Measurements from ENCODE around the gene FAM177A1.
"Not testable (repeated sequence)": the region's sequence is repeated elsewhere in the genome, so short reads cannot be mapped to it uniquely, and the experiment has no call there.

The FAM177A1 gene

DNA sequence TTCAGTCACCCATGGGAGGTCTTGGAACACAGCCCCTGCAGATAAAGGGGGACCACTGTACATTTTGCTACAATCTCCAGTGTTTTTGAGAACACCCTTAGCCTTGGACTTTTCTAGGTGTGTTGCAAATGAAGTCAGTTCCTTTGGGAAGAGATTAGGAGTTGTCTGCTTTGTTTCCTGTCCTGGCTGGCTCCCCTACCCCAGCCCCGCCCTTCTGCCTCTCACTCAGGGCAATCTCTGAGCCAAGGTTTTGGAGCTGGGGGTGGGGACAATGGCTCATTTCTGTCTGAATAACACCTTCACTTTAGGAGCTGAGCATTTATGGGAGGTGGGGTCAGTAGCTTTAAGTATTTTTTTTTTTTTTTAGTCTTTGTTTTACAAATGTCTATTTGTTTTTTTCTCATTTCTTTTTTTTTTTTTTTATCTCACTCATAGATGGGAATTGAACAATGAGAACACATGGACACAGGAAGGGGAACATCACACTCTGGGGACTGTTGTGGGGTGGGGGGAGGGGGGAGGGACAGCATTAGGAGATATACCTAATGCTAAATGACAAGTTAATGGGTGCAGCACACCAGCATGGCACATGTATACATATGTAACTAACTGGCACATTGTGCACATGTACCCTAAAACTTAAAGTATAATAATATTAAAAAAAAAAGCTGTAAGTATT, 15.2 kb downstream of the FAM177A1 start:
- DNase-seq (ENCODE audit: low spot score) = not testable (repeated sequence)

GRCh38 chr14:35065731-35066130, 19.7 kb downstream of the FAM177A1 start:
- DNase-seq (ENCODE audit: low spot score) = not testable (repeated sequence)

GRCh38 chr14:35068238-35069012, 22.4 kb downstream of the FAM177A1 start:
- DNase-seq (ENCODE audit: low spot score) = no peak

DNA sequence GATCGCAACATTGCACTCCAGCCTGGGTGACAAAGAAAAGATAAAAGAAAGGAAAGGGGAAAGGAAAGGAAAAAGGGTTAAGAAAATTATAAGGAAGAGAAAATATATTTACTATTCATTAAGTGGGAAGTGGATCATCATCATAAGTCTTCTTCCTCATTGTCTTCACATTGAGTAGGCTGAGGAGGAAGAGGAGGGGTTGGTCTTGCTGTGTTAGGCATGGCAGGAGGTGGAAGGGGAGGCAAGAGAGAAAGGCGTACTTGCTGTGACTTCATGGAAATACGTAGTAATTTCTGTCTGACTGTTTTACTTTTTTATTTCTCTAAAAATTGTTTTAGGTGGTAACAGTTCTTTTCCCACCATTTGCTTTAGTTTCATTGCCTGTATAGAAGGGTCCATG, 26.2 kb downstream of the FAM177A1 start:
- DNase-seq (ENCODE audit: low spot score) = no peak

DNA sequence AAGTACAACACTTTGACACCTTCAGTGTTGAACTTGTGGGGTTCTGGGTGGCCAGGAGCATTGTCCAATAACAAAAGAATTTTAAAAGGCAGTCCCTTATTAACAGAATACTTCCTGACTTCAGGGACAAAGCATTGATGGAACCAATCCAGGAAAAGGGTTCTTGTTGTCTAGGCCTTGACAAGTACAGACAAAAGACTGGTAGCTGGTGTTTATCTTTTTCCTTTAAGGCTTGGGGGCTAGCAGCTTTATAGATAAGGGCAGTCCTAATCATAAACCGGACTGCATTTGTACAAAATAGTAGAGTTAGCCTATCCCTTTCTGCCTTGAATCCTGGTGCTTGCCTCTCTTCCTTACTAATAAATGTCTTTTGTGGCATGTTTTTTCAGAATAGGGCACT, 27.4 kb downstream of the FAM177A1 start:
- DNase-seq (ENCODE audit: low spot score) = no peak

DNA sequence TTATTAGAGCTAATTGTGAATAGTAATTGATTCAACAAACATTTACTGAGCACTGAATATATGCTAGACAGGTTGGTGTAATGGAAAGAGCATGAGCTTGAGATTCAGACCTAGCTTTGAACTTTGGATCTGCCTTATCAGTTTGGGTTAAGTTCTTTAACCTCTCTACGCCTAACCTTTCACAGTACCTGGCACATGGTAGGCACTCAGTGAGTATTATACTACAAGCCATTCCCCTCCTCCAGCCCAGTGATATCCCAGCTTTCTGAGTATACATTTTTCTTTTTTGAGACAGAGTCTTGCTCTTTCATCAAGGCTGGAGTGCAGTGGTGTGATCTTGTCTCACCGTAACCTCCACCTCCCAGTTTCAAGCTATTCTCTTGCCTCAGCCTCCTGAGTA, 32.0 kb downstream of the FAM177A1 start:
- DNase-seq (ENCODE audit: low spot score) = no peak

GRCh38 chr14:35079742-35080141, 33.7 kb downstream of the FAM177A1 start:
- no peak for DNase-seq (ENCODE audit: low spot score)

- no peak for DNase-seq (ENCODE audit: low spot score)
Measured at GRCh38 chr14:35083530-35084150, 37.6 kb downstream of the FAM177A1 start.

GRCh38 chr14:35085441-35085840, 39.4 kb downstream of the FAM177A1 start:
- DNase-seq (ENCODE audit: low spot score) = no peak

- no peak for DNase-seq (ENCODE audit: low spot score)
Measured at GRCh38 chr14:35088514-35088913, 42.4 kb downstream of the FAM177A1 start.

DNA sequence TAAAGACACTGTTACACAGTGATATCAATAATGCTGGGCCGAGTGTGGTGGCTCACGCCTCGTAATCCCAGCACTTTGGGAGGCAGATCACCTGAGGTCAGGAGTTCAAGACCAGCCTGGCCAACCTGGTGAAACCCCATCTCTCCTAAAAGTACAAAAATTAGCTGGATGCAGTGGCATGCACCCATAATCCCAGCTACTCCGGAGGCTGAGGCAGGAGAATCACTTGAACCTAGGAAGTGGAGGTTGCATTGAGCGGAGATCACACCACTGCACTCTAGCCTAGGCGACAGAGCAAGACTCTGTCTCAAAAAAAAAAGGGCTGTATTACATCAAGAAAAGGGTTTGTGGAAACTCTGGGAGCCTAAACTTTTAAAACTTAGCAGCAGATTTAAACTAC, 48.6 kb downstream of the FAM177A1 start:
- DNase-seq (ENCODE audit: low spot score) = not testable (repeated sequence)

- DNase-seq (ENCODE audit: low spot score) = no peak
Measured at GRCh38 chr14:35107866-35108265, 61.8 kb downstream of the FAM177A1 start.

DNA sequence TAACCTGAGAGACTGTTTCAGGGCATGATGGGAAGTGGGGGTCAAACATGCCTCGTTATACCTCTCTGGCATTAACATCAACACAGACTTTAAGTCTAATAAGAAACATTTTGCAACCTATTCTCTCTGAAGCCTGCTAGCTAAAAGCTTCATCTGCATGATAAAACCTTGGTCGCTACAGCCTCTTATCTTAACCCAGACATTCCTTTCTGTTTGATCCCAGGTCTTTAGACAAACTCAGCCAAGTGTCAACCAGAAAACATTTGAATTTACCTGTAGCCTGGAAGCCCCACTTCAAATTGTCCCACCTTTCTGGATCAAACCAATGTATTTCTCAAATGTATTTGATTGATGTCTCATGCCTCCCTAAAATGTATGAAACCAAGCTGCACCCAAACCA, 66.6 kb downstream of the FAM177A1 start:
- DNase-seq (ENCODE audit: low spot score) = no peak

DNA sequence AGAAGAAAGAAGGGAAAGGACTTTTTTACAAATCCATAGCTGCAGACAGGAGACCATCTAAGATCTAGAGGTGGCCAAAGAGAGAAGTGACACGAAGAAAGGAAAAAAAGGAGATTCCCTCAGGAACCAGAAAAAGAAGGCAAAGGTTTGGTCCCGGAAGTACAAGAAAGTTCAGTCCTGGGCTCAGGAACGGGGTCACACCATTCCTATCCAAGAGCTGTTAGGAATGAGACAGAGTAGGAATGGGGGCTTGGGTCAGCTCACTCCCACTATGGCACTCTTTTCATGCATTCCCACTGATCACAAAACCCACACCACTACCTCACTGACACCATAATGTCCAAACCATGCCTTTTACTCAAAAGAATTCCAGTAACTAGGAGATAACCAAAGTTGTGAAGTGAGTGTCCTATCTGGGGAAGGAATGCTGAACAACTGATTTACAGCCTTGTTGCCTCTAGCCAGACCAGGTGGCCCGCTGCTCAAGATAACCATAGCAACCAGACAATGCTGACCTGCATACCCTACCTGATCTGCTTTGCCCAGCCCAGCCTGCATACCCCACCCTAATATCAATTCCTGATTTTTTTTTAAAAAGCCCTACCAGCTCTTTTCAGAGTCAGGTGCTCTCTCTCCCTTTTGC, 67.4 kb downstream of the FAM177A1 start:
- no peak for DNase-seq (ENCODE audit: low spot score)

DNA sequence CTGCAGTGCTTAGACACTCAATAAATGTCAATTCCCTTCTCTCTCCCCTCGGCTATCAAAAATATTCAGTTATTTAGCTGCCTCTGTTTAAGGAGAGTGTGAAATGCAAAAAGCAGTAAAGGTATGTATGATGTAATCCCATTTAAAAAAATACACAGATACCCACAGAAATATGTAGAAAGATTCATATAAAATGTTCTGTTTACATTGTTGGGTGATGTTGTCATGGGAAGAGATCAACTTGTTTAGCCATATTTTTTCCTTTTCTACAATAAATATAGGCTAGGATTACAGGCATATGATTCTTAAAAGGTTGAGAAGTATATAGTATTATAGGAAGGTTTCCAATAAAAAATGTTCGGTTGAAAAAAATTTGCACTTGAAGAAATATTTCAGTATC, 68.0 kb downstream of the FAM177A1 start:
- no peak for DNase-seq (ENCODE audit: low spot score)

DNA sequence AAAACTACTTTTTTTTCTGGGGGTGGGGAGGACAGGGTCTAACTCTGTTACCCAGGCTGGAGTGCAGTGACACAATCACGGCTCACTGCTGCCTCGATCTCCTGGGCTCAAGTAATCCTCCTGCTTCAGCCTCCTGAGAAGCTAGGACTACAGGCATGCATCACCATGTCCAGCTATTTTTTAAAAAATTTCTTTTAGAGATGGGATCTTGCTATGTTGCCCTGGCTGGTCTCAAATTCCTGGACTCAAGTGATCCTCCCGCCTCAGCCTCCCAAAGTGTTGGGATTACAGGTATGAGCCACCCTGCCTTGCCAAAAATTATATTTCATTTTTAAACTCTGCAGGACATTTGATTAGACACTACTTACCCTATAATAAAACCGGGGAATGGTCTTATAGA, 70.2 kb downstream of the FAM177A1 start:
- no peak for DNase-seq (ENCODE audit: low spot score)

DNA sequence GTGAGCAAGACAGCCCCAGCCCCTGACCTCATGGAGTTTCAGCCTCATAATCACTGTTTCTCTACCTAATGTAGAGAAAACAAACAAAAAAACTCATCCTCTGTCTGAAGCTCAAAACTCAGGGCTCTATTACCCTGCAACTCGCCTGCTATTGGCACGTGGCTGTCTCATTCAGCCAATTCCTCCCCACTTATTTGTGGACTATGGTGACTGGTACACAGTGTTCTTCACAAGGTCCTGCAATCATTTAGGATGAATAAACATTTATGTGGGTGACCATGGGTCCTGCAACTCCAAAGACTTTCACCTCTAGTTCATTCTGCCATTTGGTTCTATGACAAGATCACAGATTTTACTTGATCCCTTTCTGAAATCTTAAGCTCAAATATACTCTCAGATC, 71.0 kb downstream of the FAM177A1 start:
- no peak for DNase-seq (ENCODE audit: low spot score)

DNA sequence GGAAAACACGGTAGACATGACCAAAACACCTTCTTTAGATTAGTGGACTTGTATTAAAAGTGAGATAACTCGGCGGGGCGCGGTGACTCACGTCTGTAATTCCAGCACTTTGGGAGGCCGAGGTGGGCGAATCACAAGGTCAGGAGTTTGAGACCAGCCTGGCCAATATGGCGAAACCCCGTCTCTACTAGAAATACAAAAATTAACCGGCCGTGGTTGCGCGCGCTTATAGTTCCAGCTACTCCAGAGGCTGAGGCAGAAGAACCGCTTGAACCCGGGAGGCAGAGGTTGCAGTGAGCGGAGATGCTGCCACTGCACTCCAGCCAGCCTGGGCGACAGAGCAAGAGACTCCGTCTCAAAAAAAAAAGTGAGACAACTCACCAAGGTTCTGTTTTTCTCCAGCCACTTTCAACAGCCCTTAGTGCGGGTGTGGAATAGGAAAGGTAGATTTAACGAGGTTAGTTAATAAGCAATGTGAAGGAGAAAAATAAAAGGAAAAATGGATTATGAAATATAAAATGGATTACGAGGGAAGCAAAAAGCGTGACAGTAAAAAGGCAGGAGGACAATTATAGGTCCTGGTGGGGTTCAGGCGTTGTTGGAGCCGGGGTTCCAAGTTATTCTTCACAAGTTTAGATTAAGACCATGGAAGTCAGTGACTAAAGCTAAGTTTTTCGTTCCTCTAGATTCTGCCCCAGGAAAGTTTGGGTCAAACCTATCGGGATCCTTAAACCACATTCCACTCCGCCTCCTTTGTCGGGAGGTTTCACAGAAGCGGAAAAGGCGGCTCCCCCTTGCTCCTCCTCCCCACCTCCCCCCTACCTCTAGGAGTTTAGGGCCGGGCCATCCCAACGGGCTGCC, 75.2 kb downstream of the FAM177A1 start:
- no peak for DNase-seq (ENCODE audit: low spot score)

DNA sequence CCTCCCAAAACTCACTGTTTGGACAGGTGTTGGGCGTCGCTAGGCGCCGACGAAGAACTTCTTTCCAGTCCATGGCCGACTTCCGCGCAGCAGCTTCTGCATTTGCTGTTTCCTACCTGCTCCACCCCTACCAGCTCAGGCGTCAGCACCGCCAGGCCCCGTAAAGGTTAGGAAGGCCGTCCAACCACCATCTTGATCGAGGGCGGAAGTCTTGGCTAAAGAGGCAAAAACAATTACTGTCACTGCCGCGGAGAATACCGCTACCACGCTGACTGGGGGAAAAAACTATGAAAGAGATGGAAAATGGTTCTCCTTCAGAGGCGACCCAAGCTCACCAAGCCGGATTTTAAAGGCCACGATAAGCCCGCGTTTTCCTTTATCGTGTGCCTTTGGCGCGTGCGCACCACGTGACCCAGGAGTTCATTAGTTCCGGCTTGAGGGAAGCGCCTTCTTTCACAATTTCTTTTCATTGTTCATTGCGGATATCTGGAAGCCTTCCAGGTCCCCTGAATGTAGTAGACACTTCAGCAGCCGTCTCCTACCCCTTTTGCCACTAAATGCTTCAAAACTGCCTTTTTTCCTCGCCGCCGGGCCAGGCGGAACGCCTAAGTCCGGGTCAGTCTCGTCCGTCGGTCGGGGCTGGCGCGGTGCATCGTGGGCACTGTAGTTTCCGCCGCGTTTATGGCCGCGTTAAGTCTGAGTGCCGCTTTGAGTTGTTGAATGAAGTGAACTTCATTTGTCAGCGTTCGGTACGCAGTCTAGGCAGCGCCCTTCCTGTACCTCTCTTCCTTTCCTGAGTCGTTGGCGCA, 76.0 kb downstream of the FAM177A1 start, which contains the start of the genes PPP2R3C and PRORP:
PPP2R3C (minus strand) TSS at position 104 of the 809 bp plus-strand sequence; CDS start at position 73, 31 bp downstream.
PRORP (plus strand) TSS at position 666 of the 809 bp plus-strand sequence. CDS start 694 bp downstream, outside the sequence.
- DNase-seq (ENCODE audit: low spot score) = peak; percentile 91

GRCh38 chr14:35122696-35123387, 76.8 kb downstream of the FAM177A1 start:
- no peak for DNase-seq (ENCODE audit: low spot score)
